ENCODE measurements around the gene UBA7.
A peak's percentile ranks its signal among the peaks of the same experiment; 100 is the strongest.
"Not testable (repeated sequence)": the region's sequence is repeated elsewhere in the genome, so short reads cannot be mapped to it uniquely, and the experiment has no call there.

Gene UBA7

DNA sequence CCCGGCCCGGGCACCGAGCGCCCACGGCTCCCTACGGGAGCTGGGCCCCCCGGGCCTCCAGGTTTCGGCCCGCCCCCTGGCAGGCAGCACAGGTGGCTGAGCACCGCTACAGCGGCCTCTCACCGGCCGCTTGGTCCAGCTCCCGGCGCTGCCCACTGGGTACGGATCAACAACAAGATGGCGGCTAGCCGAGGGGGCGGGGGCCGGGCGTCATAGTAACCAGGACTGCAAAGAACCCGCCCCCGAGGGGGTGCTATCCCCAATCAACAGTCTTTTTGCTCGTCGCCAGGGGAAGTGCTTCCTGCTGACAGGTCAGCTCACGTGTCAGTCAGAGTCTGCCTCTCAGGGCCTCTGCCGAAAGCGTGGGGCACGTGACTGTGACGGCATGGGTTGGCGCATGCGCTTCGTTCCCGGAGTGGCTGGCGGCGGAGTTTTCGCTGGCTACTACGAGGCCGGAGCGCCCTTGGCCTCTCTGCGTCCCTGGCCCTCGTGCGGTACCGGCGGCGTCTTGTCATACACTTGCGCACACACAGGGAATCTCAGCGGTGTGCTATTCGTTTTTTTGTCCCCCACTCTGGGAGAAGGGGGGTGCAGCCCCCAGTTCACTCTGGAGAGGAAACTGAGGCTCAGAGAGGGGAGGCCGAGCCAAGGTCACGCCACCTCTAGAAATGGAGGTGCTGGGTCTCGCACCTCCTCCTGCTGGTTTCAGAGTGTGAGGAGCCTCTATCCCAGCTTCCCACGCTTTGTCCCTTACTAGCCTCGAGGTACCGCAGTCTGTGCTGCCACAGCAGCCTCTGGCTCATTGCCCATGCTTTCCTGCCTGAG, 27.2 kb downstream of the UBA7 start, which contains the start of gene IP6K1:
Gene IP6K1, minus strand, starts transcription at position 186 of the 825 bp plus-strand sequence. CDS start 38,502 bp downstream, outside the sequence.
- Histone ChIP-seq H2AFZ (ENCODE audit: low read depth, low read length) (peak within 1 kb of the TSS; percentile 42; the same call in 1 of the 2 replicates), H3K4me1 (ENCODE audit: low read length) (peaks cover 14% of the 10 kb centered on the region)
- TF ChIP-seq, protein P1, sequence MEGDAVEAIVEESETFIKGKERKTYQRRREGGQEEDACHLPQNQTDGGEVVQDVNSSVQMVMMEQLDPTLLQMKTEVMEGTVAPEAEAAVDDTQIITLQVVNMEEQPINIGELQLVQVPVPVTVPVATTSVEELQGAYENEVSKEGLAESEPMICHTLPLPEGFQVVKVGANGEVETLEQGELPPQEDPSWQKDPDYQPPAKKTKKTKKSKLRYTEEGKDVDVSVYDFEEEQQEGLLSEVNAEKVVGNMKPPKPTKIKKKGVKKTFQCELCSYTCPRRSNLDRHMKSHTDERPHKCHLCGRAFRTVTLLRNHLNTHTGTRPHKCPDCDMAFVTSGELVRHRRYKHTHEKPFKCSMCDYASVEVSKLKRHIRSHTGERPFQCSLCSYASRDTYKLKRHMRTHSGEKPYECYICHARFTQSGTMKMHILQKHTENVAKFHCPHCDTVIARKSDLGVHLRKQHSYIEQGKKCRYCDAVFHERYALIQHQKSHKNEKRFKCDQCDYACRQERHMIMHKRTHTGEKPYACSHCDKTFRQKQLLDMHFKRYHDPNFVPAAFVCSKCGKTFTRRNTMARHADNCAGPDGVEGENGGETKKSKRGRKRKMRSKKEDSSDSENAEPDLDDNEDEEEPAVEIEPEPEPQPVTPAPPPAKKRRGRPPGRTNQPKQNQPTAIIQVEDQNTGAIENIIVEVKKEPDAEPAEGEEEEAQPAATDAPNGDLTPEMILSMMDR (IDR thresholded peaks at IDR 0.05; ENCODE audit: low read depth, low read length), result no peak
- no peak for TF ChIP-seq EZH2phosphoT487 (IDR thresholded peaks at IDR 0.05; ENCODE audit: low read depth)

DNA sequence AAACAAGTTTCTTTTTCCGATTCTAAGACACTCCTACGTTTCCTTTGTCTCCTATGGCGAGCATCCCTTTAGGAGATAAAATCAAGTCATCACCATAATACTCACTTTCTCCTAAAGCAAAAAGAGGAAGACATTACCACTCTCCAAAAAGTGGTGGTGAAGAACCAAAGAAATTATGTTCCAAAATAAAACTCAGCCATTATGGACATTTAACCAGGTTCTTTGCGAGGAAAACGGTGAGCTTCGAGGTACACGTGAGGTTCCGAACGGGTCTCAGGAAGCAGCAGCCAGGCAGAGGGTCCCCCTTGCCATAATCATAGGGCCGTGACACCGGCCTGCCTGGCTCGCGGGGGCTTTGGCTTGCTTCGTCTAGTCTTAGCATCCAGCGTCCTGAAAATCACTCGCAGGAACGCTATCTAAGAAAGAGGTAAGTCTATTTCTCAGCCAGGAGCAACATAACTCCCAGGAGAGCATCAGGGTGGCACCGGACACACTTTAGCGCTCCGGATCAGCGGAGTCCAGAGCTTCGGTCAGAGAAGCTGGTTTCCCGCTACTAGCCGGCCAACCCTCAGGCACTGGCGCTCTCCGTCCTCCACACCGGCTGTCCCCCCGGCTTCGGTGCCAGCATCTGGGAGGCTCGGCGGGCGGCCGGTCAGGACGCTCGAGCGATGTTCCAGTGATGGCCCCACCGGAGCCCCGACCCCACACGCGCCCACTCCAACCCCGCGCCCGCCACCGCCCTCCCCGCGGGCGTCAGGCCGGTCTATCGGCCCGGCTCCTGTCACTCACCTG, 28.0 kb downstream of the UBA7 start:
- H3K4me1 ChIP-seq (ENCODE audit: low read length), result peaks cover 14% of the 10 kb centered on the region
- peaks cover 13% of the 10 kb centered on the region for H3K36me3 ChIP-seq (replicated peaks; ENCODE audit: low read depth, low read length)
- H3K27me3 ChIP-seq (ENCODE audit: low read depth, low read length), result no peaks in the 10 kb centered on the region
- H3K4me3 ChIP-seq (ENCODE audit: low read length), result peak overlapping the region; percentile 83
- TF ChIP-seq, protein P1 (IDR thresholded peaks at IDR 0.05; ENCODE audit: low read depth, low read length), result no peak
- no peak for TF ChIP-seq EZH2phosphoT487 (IDR thresholded peaks at IDR 0.05; ENCODE audit: low read depth)
- peak overlapping the region; percentile 42; the same call in 1 of the 2 replicates for H2AFZ ChIP-seq (ENCODE audit: low read depth, low read length)
- peaks cover 42% of the 10 kb centered on the region for H3K79me2 ChIP-seq (ENCODE audit: low read length)
- peak overlapping the region; percentile 98 for H3K4me2 ChIP-seq (ENCODE audit: low read length)
- H3K9me3 ChIP-seq (ENCODE audit: insufficient read depth, low read length), result no peaks in the 10 kb centered on the region
- H3K27ac ChIP-seq (ENCODE audit: low read length), result peak overlapping the region; percentile 23
- H3K9ac ChIP-seq (ENCODE audit: low read length), result peak overlapping the region; percentile 71
- H4K20me1 ChIP-seq (ENCODE audit: insufficient read depth, low read length), result 0 out of 2 replicates have a peak, but pooled peaks cover 3% of the 10 kb centered on the region

More for the DNA sequence above, 27.2 kb downstream of the UBA7 start, which contains the start of gene IP6K1:
- H3K27me3 ChIP-seq (ENCODE audit: low read depth, low read length), result no peaks in the 10 kb centered on the region
- H3K36me3 ChIP-seq (replicated peaks; ENCODE audit: low read depth, low read length), result peaks cover 8% of the 10 kb centered on the region
- 0 out of 2 replicates have a peak, but pooled peaks cover under 1% of the 10 kb centered on the region for H4K20me1 ChIP-seq (ENCODE audit: insufficient read depth, low read length)
- peak within 1 kb of the TSS; percentile 98 for H3K4me2 ChIP-seq (ENCODE audit: low read length)
- H3K9me3 ChIP-seq (ENCODE audit: insufficient read depth, low read length), result no peaks in the 10 kb centered on the region
- peak within 1 kb of the TSS; percentile 83 for H3K4me3 ChIP-seq (ENCODE audit: low read length)
- H3K79me2 ChIP-seq (ENCODE audit: low read length), result peaks cover 36% of the 10 kb centered on the region
- H3K27ac ChIP-seq (ENCODE audit: low read length), result peak within 1 kb of the TSS; percentile 27
- H3K9ac ChIP-seq (ENCODE audit: low read length), result peak within 1 kb of the TSS; percentile 84

DNA sequence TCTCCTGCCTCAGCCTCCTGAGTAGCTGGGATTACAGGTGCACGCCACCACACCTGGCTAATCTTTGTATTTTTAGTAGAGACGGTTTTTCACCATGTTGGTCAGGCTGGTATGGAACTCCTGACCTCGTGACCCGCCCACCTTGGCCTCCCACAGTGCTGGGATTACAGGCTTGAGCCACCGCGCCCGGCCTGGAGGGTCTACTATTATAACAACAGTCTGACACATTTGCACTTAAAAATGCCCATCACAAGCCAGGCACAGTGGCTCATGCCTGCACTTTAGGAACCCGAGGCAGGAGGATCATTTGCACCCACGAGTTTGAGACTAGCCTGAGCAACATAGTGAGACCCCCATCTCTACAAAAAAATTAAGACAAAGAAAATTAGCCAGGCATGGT, 31.5 kb downstream of the UBA7 start:
- H3K79me2 ChIP-seq (ENCODE audit: low read length), result peaks cover 74% of the 10 kb centered on the region
- not testable (repeated sequence) for H3K4me2 ChIP-seq (ENCODE audit: low read length); H3K4me3 ChIP-seq (ENCODE audit: low read length); H3K27ac ChIP-seq (ENCODE audit: low read length); H3K9ac ChIP-seq (ENCODE audit: low read length); H2AFZ ChIP-seq (ENCODE audit: low read depth, low read length); H3K27me3 ChIP-seq (ENCODE audit: low read depth, low read length); H3K9me3 ChIP-seq (ENCODE audit: insufficient read depth, low read length)
- peaks cover 13% of the 10 kb centered on the region for H3K4me1 ChIP-seq (ENCODE audit: low read length)
- peaks cover 17% of the 10 kb centered on the region for H4K20me1 ChIP-seq (ENCODE audit: insufficient read depth, low read length)
- H3K36me3 ChIP-seq (replicated peaks; ENCODE audit: low read depth, low read length), result peaks cover 24% of the 10 kb centered on the region

DNA sequence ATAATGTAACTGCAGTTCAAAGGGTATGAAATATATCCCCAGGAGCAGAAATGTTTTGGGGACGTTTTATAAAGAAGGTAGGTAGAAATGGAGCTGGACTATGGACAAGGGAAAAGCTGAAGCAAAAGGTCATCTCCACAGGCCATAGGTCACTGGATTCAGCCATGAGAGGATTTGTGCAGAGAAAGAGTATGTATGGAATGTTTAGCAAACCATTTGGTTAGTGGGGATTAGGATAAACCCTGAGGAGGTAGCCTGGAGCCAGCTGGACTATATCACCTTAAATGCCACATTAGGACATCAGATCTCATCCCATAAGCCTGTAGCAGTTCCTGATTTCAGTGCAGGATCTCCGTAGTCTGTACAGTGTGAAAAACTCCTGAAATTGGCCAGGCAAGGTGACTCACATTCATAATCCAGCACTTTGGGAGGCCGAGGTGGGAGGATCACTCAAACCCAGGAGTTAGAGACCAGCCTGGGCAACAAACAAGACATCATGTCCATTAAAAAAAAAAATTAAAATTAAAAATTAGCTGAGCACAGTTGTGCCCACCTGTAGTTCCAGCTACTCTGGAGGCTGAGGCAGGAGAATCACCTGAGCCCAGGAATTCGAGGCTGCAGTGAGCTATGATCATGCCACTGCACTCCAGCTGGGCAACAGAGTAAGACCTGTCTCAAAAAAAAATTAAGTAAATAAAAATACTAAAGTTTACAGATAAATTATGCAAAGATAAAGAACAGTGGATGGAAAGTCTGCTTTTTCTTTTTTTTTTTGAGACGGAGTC, 32.1 kb downstream of the UBA7 start:
- H3K4me2 ChIP-seq (ENCODE audit: low read length), result no peak overlapping the region
- H2AFZ ChIP-seq (ENCODE audit: low read depth, low read length), result no peak overlapping the region
- no peak for TF ChIP-seq EZH2phosphoT487 (IDR thresholded peaks at IDR 0.05; ENCODE audit: low read depth)
- no peaks in the 10 kb centered on the region for H3K9me3 ChIP-seq (ENCODE audit: insufficient read depth, low read length)
- no peak overlapping the region for H3K27ac ChIP-seq (ENCODE audit: low read length)
- peaks cover 8% of the 10 kb centered on the region for H3K4me1 ChIP-seq (ENCODE audit: low read length)
- no peak overlapping the region for H3K9ac ChIP-seq (ENCODE audit: low read length)
- no peak overlapping the region for H3K4me3 ChIP-seq (ENCODE audit: low read length)
- no peaks in the 10 kb centered on the region for H3K27me3 ChIP-seq (ENCODE audit: low read depth, low read length)
- H3K79me2 ChIP-seq (ENCODE audit: low read length), result peaks cover 80% of the 10 kb centered on the region
- peaks cover 17% of the 10 kb centered on the region for H4K20me1 ChIP-seq (ENCODE audit: insufficient read depth, low read length)
- H3K36me3 ChIP-seq (replicated peaks; ENCODE audit: low read depth, low read length), result peaks cover 26% of the 10 kb centered on the region

DNA sequence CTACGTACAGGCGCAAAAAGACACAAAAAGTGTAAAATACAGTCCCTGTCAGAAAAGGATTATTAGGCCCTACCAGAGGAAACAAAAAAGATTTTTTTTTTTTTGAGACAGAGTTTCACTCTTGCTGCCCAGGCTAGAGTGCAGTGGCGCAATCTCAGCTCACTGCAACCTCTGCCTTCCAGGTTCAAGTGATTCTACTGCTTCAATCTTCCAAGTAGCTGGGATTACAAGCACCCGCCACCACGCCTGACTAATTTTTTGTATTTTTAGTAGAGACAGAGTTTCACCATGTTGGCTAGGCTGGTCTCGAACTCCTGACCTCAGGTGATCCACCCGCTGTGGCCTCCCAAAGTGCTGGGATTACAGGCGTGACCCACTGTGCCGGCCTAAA, 32.8 kb downstream of the UBA7 start:
- Histone ChIP-seq H3K79me2 (ENCODE audit: low read length) (peaks cover 82% of the 10 kb centered on the region), H4K20me1 (ENCODE audit: insufficient read depth, low read length) (peaks cover 17% of the 10 kb centered on the region)
- not testable (repeated sequence) for H3K4me2 ChIP-seq (ENCODE audit: low read length)

More for the DNA sequence above, 32.8 kb downstream of the UBA7 start:
- not testable (repeated sequence) for H3K4me3 ChIP-seq (ENCODE audit: low read length); H2AFZ ChIP-seq (ENCODE audit: low read depth, low read length); H3K4me1 ChIP-seq (ENCODE audit: low read length); H3K27ac ChIP-seq (ENCODE audit: low read length); H3K27me3 ChIP-seq (ENCODE audit: low read depth, low read length); H3K9me3 ChIP-seq (ENCODE audit: insufficient read depth, low read length); H3K9ac ChIP-seq (ENCODE audit: low read length)
- H3K36me3 ChIP-seq (replicated peaks; ENCODE audit: low read depth, low read length), result peaks cover 27% of the 10 kb centered on the region
